Kidney epithelial cell (primary cell): Measurements from ENCODE around the gene SEC63. TPM values are rescaled to one million over a fixed set of nuclear protein-coding genes. Genes with fewer than 3 reads are reported as not detected.
"Not testable (repeated sequence)": the region's sequence is repeated elsewhere in the genome, so short reads cannot be mapped to it uniquely, and the experiment has no call there.

ENCODE experiments used
- DNase-seq: peaks from one replicate; pipeline ENCODE4 v3.0.0-alpha.2; 2010; ENCODE audit warnings: low read depth
- H3K27me3 ChIP-seq: 2 replicates; pipeline ENCODE4 v1.6.0; 2011; ENCODE audit warnings: low read length; ENCODE audit not compliant: control insufficient read depth, insufficient read depth
- H3K36me3 ChIP-seq: 2 replicates; pipeline ENCODE4 v1.5.1; 2011; ENCODE audit warnings: low read length; ENCODE audit not compliant: control insufficient read depth, insufficient read depth
- H3K4me3 ChIP-seq: 2 replicates; pipeline ENCODE4 v1.5.1; 2011; ENCODE audit warnings: low read depth, mild to moderate bottlenecking, control low read depth, low read length
- total RNA-seq: library from RNA; depleted of rRNA; stranded (reverse); fragments of >200 nt; gene quantifications from 2 replicates; pipeline ENCODE4 v1.2.3, GENCODE V29; 2015
- TF ChIP-seq, protein P1 (sequence below): IDR thresholded peaks from 2 replicates; pipeline ENCODE4 v1.5.1; 2011; ENCODE audit warnings: mild to moderate bottlenecking, moderate library complexity, low read length, control low read depth, inconsistent platforms; ENCODE audit not compliant: insufficient read depth, poor library complexity, severe bottlenecking

Gene SEC63
- total RNA-seq, 1 donor from 2014 or later, result 25.1 TPM

DNA sequence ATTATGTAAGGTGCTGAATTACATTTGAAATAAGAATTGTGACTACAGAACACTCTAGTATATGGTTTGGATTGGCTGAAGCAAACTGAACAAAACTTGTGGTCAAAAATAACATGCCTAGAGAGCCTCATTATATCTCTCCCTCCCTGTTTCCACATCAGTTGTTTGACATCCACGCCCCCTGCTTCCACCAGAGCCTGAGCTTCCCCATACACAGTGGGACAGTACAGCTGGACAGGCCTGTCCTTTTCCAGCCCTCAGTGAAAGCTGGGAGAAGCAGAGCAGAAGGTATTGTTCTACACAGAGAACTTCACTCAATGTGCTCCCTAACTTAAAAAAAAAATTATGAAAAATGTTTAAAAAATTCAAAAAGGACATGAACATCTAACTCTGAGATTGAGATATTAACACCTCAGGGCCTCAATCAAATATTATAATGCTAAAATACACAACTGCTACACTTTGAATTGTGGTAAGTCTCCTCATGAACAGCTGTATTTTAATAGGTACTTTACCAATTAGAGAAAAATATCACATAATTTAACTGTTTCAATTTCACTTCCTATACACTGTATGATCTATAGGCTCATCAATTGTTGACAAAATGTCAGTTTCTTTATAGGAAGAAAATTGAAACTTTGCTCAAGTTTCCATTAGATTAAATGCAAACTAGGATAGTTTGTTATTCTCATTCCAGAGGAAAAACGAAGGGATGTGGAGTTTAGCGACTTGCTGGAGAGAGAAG is 89.0 kb downstream of the SEC63 start:
- DNase-seq, result no peak
- Histone ChIP-seq H3K4me3 (no peak overlapping the region), H3K36me3 (peaks cover 2% of the 10 kb centered on the region), H3K27me3 (no peaks in the 10 kb centered on the region)
- TF ChIP-seq, protein P1, sequence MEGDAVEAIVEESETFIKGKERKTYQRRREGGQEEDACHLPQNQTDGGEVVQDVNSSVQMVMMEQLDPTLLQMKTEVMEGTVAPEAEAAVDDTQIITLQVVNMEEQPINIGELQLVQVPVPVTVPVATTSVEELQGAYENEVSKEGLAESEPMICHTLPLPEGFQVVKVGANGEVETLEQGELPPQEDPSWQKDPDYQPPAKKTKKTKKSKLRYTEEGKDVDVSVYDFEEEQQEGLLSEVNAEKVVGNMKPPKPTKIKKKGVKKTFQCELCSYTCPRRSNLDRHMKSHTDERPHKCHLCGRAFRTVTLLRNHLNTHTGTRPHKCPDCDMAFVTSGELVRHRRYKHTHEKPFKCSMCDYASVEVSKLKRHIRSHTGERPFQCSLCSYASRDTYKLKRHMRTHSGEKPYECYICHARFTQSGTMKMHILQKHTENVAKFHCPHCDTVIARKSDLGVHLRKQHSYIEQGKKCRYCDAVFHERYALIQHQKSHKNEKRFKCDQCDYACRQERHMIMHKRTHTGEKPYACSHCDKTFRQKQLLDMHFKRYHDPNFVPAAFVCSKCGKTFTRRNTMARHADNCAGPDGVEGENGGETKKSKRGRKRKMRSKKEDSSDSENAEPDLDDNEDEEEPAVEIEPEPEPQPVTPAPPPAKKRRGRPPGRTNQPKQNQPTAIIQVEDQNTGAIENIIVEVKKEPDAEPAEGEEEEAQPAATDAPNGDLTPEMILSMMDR, result no peak

DNA sequence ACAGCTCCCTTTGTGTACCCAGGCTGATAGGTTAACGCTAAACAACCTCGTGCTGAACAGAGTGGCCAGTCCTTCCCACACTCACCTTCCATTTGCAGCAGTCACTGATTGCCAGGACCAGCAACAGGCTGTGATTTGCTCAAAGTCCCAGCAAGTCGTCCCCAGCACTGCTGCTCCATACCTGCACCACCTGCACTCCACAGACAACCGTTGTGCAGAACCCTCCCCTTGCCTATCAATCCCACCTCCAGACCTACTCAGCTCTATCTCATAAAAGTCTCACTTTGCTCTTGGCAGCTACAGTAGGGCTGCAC is 90.7 kb downstream of the SEC63 start:
- DNase-seq, result no peak
- TF ChIP-seq, protein P1, result no peak
- Histone ChIP-seq H3K27me3 (no peaks in the 10 kb centered on the region), H3K4me3 (no peak overlapping the region), H3K36me3 (peaks cover 2% of the 10 kb centered on the region)

DNA sequence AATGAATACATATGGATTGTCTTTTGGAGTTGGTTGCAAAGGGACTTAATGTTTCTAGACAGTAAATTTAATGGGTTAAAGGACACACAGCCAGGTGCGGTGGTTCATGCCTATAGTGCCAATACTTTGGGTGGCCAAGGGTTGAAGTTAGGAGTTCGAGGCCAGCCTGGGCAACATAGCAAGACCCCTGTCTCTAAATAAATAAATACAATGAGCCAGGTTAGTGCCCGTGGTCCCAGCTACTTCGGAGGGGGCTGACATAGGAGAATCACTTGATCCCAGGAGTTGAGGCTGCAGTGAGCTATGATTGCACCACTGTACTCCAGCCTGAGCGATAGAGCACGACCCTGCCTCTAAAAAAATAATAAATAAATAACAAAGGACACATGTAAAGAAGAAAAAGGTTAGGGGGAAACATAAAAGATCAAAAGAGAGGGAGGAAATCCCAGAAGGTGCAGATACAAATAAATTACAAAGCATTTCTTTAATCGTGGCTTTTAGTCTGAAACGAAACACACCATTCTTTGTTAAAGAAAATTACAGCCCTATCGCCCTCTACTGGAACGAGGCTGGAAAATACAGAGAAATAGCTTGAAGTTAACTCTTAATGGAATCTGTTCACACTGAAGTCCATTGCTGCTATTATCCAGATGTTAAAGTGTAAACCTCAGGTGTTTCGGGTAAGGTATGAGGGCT is 91.3 kb downstream of the SEC63 start:
- TF ChIP-seq, protein P1, result peak; percentile 57
- H3K4me3 ChIP-seq, result no peak overlapping the region
- DNase-seq, result no peak
- peaks cover 2% of the 10 kb centered on the region for H3K36me3 ChIP-seq
- H3K27me3 ChIP-seq, result no peaks in the 10 kb centered on the region

DNA sequence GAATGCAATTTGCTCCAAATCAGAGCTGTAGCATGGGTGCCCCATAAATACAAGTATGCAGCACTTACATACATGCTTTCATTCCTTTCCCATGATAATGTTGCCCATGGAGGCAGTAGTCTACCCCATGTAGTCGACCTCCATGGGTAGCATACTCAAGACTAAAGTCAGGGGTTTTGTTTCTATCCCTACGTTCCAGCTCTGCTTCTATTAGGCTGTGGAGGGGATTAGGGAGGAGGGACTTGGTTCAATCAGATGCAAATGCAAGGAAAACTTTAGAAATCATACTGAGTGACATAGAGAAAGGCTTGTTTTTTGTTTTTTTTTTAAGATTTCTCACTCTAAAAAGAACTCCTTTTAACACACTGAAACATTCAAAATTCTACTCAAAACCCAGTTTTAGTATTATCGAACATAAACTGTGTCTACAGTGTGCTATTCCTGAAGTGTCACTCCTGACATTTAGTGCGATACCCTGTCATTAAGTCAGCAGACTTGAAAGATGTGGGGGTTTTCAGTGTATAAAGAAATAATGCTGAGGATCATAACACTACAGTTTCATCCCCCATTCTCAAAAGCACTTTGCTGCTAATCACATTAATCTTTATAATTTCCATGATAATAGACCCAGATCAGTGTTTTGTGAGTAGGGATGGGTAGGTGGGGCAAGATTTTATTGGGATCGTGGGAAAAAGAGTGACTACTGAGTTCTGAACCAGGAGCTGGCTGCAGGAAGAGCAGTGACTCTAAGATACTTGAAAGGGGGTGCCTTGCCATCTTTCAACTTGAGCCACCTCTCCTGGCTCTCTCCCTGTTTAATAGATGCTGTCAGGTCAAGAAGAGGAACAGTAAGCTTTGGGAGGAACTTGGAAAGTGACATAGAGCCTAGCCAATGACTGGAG is 93.5 kb downstream of the SEC63 start:
- TF ChIP-seq, protein P1, result no peak

DNA sequence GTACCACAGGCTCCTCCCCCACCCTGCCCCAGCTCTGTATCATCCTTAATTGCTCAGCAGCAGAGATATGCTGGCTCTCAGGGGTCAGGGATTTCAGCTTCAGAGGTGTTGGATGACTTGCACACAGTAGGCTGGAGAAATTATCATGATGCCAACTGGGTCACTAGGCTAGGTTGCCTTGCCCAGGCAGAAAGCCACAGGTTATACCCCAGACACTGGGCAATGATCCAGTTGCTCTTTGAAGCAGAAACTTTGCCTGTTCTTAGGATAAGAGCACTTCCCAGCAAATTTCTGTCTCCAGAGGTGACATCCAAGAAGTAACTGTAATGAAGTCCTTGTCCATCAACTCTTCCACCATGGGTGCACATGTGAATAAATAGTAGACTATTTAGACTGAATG is 95.6 kb downstream of the SEC63 start:
- DNase-seq, result peak; percentile 37
- TF ChIP-seq, protein P1, result no peak

More for the DNA sequence above, 93.5 kb downstream of the SEC63 start:
- Histone ChIP-seq H3K4me3 (no peak overlapping the region), H3K27me3 (no peaks in the 10 kb centered on the region), H3K36me3 (no peaks in the 10 kb centered on the region)
- no peak for DNase-seq

DNA sequence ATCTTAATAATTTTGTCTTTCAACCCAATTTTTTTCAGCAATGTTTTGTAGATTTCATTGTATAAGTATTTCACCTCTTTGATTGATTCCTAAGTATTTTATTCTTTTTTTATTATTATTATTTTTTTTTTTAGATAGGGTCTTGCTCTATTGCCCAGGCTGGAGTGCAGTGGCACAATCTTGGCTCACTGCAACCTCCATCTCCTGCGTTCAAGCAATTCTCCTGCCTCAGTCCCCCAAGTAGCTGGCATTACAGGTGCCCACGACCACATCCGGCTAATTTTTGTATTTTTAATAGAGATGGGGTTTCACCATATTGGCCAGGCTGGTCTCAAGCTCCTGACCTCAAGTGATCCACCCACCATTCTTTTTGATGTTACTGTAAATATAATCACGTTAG is 97.0 kb downstream of the SEC63 start:
- not testable (repeated sequence) for H3K27me3 ChIP-seq, H3K4me3 ChIP-seq, DNase-seq, H3K36me3 ChIP-seq

More for the DNA sequence above, 95.6 kb downstream of the SEC63 start:
- no peaks in the 10 kb centered on the region for H3K27me3 ChIP-seq
- H3K4me3 ChIP-seq, result no peak overlapping the region
- H3K36me3 ChIP-seq, result no peaks in the 10 kb centered on the region

DNA sequence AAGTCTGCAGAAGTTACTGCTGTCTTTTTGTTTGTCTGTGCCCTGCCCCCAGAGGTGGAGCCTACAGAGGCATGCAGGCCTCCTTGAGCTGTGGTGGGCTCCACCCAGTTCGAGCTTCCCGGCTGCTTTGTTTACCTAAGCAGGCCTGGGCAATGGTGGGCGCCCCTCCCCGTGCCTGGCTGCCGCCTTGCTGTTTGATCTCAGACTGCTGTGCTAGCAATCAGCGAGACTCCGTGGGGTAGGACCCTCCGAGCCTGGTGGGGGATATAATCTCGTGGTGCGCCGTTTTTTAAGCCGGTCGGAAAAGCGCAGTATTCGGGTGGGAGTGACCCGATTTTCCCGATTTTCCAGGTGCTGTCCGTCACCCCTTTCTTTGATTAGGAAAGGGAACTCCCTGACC is 97.9 kb downstream of the SEC63 start:
- H3K36me3 ChIP-seq, H3K27me3 ChIP-seq, H3K4me3 ChIP-seq, DNase-seq: not testable (repeated sequence)
